Neural progenitor cell (in vitro differentiated cells): ENCODE results near the gene SHOC2. TPM values are rescaled to one million over a fixed set of nuclear protein-coding genes. Genes with fewer than 3 reads are reported as not detected.

Source experiments
- DNase-seq: peaks from one replicate; pipeline ENCODE4 v3.0.0-alpha.2; 2016; ENCODE audit warnings: low spot score
- H2AFZ ChIP-seq: fragments of 200-600 bp; sonication (generic); replicated peaks from 2 replicates; pipeline ENCODE4 v1.6.1; 2016; ENCODE audit warnings: antibody characterized with exemption
- H3F3A ChIP-seq: fragments of 200-600 bp; sonication (generic); 2 replicates; pipeline ENCODE4 v1.6.1; 2016; ENCODE audit warnings: antibody characterized with exemption, low read depth
- H3K27ac ChIP-seq: fragments of 200-600 bp; sonication (generic); 2 replicates; pipeline ENCODE4 v1.5.1; 2016; ENCODE audit warnings: mild to moderate bottlenecking
- H3K27me3 ChIP-seq: fragments of 200-600 bp; sonication (generic); 2 replicates; pipeline ENCODE4 v1.6.1; 2016; ENCODE audit warnings: mild to moderate bottlenecking, moderate library complexity
- H3K36me3 ChIP-seq: fragments of 200-600 bp; sonication (generic); 2 replicates; pipeline ENCODE4 v1.5.1; 2016
- H3K4me1 ChIP-seq: fragments of 200-600 bp; sonication (generic); 2 replicates; pipeline ENCODE4 v1.6.1; 2016; ENCODE audit warnings: mixed run types
- H3K4me2 ChIP-seq: fragments of 200-600 bp; sonication (generic); 2 replicates; pipeline ENCODE4 v1.6.1; 2016
- H3K4me3 ChIP-seq: fragments of 200-600 bp; sonication (generic); 2 replicates; pipeline ENCODE4 v1.5.1; 2016
- H3K79me2 ChIP-seq: fragments of 200-600 bp; sonication (generic); 2 replicates; pipeline ENCODE4 v1.6.1; 2016; ENCODE audit warnings: low read depth
- H3K9ac ChIP-seq: fragments of 200-600 bp; sonication (generic); 2 replicates; pipeline ENCODE4 v1.6.1; 2016
- H3K9me3 ChIP-seq: fragments of 200-600 bp; sonication (generic); 2 replicates; pipeline ENCODE4 v1.5.1; 2016; ENCODE audit warnings: low read depth
- H4K20me1 ChIP-seq: fragments of 200-600 bp; sonication (generic); 2 replicates; pipeline ENCODE4 v1.6.1; 2016; ENCODE audit warnings: low read depth
- H3K27ac Mint-ChIP-seq: 3 replicates; pipeline ENCODE4 v1.8.0; 2021; ENCODE audit warnings: mixed read lengths
- H3K27me3 Mint-ChIP-seq: 2 replicates; pipeline ENCODE4 v1.8.0; 2022; ENCODE audit warnings: low read depth, mild to moderate bottlenecking, inconsistent platforms, moderate library complexity, mixed read lengths; ENCODE audit not compliant: insufficient read depth
- H3K36me3 Mint-ChIP-seq: 3 replicates; pipeline ENCODE4 v1.8.0; 2021; ENCODE audit warnings: mixed read lengths
- H3K4me1 Mint-ChIP-seq: 3 replicates; pipeline ENCODE4 v1.8.0; 2021; ENCODE audit warnings: mixed read lengths
- H3K4me3 Mint-ChIP-seq: 3 replicates; pipeline ENCODE4 v1.8.0; 2021; ENCODE audit warnings: mild to moderate bottlenecking, moderate library complexity, mixed read lengths
- H3K9me3 Mint-ChIP-seq: 3 replicates; pipeline ENCODE4 v1.8.0; 2020; ENCODE audit warnings: mixed read lengths
- EZH2 ChIP-seq: fragments of 200-600 bp; sonication (generic); IDR thresholded peaks from 2 replicates; pipeline ENCODE4 v1.6.1; 2017; ENCODE audit warnings: antibody characterized with exemption, mild to moderate bottlenecking, moderate library complexity
- EZH2phosphoT487 ChIP-seq: fragments of 200-600 bp; sonication (generic); IDR thresholded peaks from 2 replicates; pipeline ENCODE4 v1.6.1; 2017; ENCODE audit warnings: antibody characterized with exemption
- total RNA-seq: library from RNA; depleted of rRNA; stranded (reverse); fragments of >200 nt; gene quantifications from 2 replicates; pipeline ENCODE4 v1.2.3, GENCODE V29; 2015; ENCODE audit warnings: low replicate concordance
- TF ChIP-seq, protein P1 (sequence below): fragments of 200-600 bp; sonication (generic); IDR thresholded peaks from 2 replicates; pipeline ENCODE4 v1.5.1; 2017; ENCODE audit warnings: antibody characterized with exemption, mild to moderate bottlenecking

SHOC2 gene
- total RNA-seq, 1 donor from 2014 or later = 54.9 TPM

DNA sequence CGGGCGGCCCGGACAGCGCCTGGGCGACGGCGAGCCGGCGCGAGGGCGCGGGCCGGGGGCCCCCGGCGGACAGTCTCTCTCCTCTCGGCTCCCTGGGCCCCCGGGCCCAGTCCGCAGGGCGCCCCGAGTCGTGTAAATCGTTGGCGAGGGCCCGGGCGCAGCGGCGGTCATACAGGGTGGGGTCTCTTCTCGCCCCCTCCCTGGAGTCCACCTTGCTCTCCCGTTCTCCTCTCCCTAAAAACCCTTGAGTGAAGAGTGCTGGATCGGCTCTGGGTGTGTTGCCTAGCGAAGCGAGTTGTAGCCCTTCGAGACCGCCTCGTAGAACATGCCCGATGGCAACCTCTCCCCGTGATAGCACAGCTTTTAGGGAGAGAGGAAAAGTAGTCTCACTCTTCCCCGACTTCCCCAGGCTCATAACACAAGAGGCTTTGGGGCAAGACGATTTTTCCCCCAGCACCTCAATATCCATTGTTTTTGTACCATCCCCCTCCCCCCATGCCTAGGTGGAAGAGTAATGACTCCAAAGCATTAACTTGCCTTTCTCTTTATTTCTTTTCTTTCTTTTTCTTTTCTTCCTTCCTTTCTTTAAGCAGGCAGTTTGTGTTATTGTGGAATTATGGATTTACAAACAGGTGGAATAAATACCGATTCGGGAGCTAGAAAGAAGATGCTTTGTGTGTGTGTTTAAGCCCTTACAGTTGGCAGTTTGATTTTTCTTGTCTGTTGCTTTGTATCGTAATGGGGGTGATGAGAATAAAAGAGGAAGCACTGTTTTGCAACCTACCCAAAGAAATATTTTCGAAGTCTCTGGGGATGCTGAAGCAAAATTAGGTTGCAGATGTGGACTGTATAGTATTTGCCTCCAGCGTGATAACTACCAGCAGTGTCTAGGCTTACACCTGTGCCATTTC is 822 bp downstream of the SHOC2 start:
- H3K79me2 ChIP-seq = peaks cover 73% of the 10 kb centered on the region

DNA sequence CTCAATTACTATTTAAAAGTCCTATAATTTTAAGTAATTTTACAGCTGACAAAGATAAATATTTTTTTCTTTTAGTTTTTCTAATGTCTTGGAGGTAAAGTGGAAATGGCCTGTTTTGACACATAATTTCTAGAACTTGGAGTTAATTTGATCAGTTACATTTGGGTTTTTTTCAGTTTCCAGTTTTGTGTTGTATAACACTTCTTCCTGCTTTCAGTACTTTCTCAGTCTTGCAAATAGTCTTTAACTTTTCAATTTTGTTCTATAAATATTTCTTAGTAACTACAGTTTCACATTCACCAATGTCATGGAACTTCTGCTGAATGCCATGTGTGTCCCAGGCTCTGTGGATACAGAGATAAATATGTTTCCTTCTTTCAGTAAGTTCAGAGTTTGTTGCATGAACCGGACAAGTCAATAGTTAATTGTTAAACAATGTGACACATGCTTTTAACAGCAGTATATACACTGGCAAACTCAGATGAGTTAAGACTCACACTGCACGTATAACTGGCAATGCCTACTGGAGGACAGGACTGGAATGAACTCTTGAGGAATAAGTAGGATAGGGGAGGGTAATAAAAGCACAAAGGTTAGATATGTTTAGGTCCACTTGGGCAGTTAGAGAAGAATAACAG is 4.6 kb downstream of the SHOC2 start:
- no peak for TF ChIP-seq EZH2
- TF ChIP-seq, protein P1, sequence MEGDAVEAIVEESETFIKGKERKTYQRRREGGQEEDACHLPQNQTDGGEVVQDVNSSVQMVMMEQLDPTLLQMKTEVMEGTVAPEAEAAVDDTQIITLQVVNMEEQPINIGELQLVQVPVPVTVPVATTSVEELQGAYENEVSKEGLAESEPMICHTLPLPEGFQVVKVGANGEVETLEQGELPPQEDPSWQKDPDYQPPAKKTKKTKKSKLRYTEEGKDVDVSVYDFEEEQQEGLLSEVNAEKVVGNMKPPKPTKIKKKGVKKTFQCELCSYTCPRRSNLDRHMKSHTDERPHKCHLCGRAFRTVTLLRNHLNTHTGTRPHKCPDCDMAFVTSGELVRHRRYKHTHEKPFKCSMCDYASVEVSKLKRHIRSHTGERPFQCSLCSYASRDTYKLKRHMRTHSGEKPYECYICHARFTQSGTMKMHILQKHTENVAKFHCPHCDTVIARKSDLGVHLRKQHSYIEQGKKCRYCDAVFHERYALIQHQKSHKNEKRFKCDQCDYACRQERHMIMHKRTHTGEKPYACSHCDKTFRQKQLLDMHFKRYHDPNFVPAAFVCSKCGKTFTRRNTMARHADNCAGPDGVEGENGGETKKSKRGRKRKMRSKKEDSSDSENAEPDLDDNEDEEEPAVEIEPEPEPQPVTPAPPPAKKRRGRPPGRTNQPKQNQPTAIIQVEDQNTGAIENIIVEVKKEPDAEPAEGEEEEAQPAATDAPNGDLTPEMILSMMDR = no peak
- TF ChIP-seq EZH2phosphoT487 = no peak
- Histone ChIP-seq H3K27me3 (no peaks in the 10 kb centered on the region), H3K4me1 (peaks cover 14% of the 10 kb centered on the region), H3K4me3 (no peak overlapping the region), H3F3A (peaks cover 4% of the 10 kb centered on the region), H3K9ac (no peak overlapping the region), H3K79me2 (peaks cover 91% of the 10 kb centered on the region), H2AFZ (no peak overlapping the region), H3K4me2 (no peak overlapping the region), H3K27ac (no peak overlapping the region), H4K20me1 (peaks cover 84% of the 10 kb centered on the region), H3K36me3 (peaks cover 5% of the 10 kb centered on the region), H3K9me3 (no peaks in the 10 kb centered on the region)
- H3K36me3 Mint-ChIP-seq = peaks cover 3% of the 10 kb centered on the region
- peaks cover 2% of the 10 kb centered on the region for H3K27me3 Mint-ChIP-seq
- DNase-seq = no peak
- no peaks in the 10 kb centered on the region for H3K9me3 Mint-ChIP-seq
- H3K27ac Mint-ChIP-seq = no peak overlapping the region
- no peak overlapping the region for H3K4me3 Mint-ChIP-seq
- peaks cover 9% of the 10 kb centered on the region for H3K4me1 Mint-ChIP-seq

More for the DNA sequence above, 822 bp downstream of the SHOC2 start:
- H3K27ac Mint-ChIP-seq = peak overlapping the region; percentile 65
- H3K27me3 Mint-ChIP-seq = peaks cover 4% of the 10 kb centered on the region
- peak overlapping the region; percentile 62 for H3K9ac ChIP-seq
- peak overlapping the region; percentile 48 for H2AFZ ChIP-seq
- H3K4me3 Mint-ChIP-seq = peak overlapping the region; percentile 96
- H3K4me1 Mint-ChIP-seq = peaks cover 27% of the 10 kb centered on the region
- peak; percentile 70 for DNase-seq
- H3K9me3 ChIP-seq = no peaks in the 10 kb centered on the region
- peak overlapping the region; percentile 81 for H3K4me2 ChIP-seq
- H3K4me1 ChIP-seq = peaks cover 19% of the 10 kb centered on the region
- TF ChIP-seq EZH2 (no peak), EZH2phosphoT487 (no peak)
- TF ChIP-seq, protein P1 = no peak
- peak overlapping the region; percentile 68 for H3K4me3 ChIP-seq
- peaks cover 47% of the 10 kb centered on the region for H4K20me1 ChIP-seq
- H3K36me3 Mint-ChIP-seq = peaks cover 3% of the 10 kb centered on the region
- no peaks in the 10 kb centered on the region for H3K27me3 ChIP-seq
- H3F3A ChIP-seq = peaks cover 10% of the 10 kb centered on the region
- H3K36me3 ChIP-seq = peaks cover 5% of the 10 kb centered on the region
- H3K9me3 Mint-ChIP-seq = no peaks in the 10 kb centered on the region
- H3K27ac ChIP-seq = peak overlapping the region; percentile 76

GRCh38 chr10:110927461-110927860 is 8.1 kb downstream of the SHOC2 start:
- H3K9me3 ChIP-seq = no peaks in the 10 kb centered on the region
- peaks cover 7% of the 10 kb centered on the region for H3K4me1 ChIP-seq
- no peak overlapping the region for H2AFZ ChIP-seq
- Mint-ChIP-seq H3K9me3 (no peaks in the 10 kb centered on the region), H3K4me3 (no peak overlapping the region), H3K27ac (no peak overlapping the region), H3K36me3 (peaks cover 3% of the 10 kb centered on the region), H3K27me3 (no peaks in the 10 kb centered on the region), H3K4me1 (no peaks in the 10 kb centered on the region)
- H3F3A ChIP-seq = no peaks in the 10 kb centered on the region
- no peak overlapping the region for H3K4me2 ChIP-seq
- H3K9ac ChIP-seq = no peak overlapping the region
- TF ChIP-seq EZH2phosphoT487 = no peak
- TF ChIP-seq EZH2 = no peak
- TF ChIP-seq, protein P1 = no peak
- peaks cover 96% of the 10 kb centered on the region for H4K20me1 ChIP-seq
- DNase-seq = no peak
- H3K36me3 ChIP-seq = peaks cover 5% of the 10 kb centered on the region
- no peaks in the 10 kb centered on the region for H3K27me3 ChIP-seq
- H3K27ac ChIP-seq = no peak overlapping the region
- no peak overlapping the region for H3K4me3 ChIP-seq
- H3K79me2 ChIP-seq = peaks cover 100% of the 10 kb centered on the region
